Endometrium (tissue), 2 donors: Measurements from ENCODE around the gene POLG.

Experiments
- FAIRE-seq: peaks from 2 replicates; lab custom pipeline; 2012; peaks lifted over from hg19 to GRCh38; lab: Jason Lieb, UNC
- donor health status: control.
- donor health status: control.

Gene POLG

DNA sequence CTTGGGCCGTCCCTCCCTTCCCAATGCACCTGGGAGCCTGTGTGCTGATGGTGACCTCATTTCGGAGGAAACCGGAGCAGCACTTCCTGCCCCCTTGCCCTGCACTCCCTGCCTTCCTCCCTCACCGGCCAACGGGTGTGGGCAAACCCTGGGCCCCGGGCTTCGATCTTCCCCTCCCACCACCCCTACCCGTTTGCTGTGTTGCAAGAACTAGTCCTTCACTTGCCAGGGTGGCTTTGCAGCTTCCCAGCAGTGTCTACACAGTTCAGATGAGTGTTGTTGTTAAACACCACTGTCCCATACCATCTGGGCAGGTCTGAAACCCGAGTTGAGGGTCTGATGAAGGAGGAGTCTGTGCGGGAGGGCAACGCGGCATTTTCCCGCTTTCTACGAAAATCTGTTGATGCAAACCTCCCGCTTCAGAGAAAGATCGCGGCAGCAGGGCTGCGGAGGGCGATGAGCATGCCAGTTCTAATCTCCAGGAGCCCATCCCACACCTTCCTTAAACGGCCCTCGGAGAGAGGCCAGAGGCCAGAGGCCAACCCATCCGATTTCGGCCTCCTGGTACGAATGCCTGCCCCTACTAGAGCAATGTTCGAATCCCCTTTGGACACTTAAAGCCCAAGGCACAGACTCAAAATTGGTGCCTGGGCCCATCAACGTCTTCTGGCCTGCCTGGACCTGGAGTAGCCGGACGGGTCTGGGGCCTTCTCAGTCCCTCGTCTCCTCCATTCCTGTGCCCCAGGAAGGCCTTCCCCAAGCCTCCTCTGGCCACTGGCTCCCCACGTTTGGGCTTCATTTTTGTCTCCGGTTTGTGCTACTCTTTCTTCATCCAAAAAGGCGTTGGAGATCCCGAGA is 35.7 kb upstream of the POLG start:
- no peak for FAIRE-seq

DNA sequence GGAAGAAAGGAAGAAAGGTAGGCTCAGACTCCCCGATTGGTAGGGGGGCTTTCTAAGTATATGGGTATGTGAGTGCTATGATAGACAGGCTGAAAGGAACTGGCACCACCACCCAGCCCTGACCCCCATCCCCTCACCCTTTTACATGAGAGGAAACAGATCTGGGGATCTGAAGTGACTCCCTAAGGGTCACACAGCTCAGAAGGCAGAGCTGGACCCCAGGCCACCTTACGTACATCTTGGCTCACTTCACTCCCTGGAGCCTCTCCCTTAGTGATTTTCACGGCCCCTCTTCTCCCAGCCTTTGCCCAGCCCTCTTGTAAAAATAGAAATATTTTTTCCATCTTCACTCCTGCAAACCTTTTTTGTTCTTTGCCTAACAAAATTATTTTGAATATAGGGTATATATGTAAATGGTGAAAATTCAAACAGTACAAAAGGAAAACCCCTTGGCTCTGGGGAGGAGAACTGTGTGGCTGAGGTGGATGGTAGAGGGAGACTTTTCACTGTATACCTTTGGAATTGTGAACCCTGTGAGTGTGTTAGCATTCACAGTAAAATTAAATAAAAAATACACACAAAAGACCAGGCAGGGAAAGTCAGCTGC is 34.8 kb upstream of the POLG start:
- FAIRE-seq, result no peak

- FAIRE-seq, result no peak
Observed at GRCh38 chr15:89368566-89369223, 34.1 kb upstream of the POLG start.

GRCh38 chr15:89367485-89368451 is 33.1 kb upstream of the POLG start:
- no peak for FAIRE-seq

GRCh38 chr15:89366656-89367393 is 32.2 kb upstream of the POLG start:
- FAIRE-seq, result no peak

GRCh38 chr15:89365462-89366065 is 30.9 kb upstream of the POLG start:
- no peak for FAIRE-seq

GRCh38 chr15:89364741-89365450 is 30.3 kb upstream of the POLG start:
- no peak for FAIRE-seq

- FAIRE-seq, result no peak
Observed at GRCh38 chr15:89364341-89364740, 29.7 kb upstream of the POLG start.

GRCh38 chr15:89363770-89364169 is 29.1 kb upstream of the POLG start:
- FAIRE-seq, result no peak

- no peak for FAIRE-seq
Observed at GRCh38 chr15:89363133-89363532, 28.5 kb upstream of the POLG start.

DNA sequence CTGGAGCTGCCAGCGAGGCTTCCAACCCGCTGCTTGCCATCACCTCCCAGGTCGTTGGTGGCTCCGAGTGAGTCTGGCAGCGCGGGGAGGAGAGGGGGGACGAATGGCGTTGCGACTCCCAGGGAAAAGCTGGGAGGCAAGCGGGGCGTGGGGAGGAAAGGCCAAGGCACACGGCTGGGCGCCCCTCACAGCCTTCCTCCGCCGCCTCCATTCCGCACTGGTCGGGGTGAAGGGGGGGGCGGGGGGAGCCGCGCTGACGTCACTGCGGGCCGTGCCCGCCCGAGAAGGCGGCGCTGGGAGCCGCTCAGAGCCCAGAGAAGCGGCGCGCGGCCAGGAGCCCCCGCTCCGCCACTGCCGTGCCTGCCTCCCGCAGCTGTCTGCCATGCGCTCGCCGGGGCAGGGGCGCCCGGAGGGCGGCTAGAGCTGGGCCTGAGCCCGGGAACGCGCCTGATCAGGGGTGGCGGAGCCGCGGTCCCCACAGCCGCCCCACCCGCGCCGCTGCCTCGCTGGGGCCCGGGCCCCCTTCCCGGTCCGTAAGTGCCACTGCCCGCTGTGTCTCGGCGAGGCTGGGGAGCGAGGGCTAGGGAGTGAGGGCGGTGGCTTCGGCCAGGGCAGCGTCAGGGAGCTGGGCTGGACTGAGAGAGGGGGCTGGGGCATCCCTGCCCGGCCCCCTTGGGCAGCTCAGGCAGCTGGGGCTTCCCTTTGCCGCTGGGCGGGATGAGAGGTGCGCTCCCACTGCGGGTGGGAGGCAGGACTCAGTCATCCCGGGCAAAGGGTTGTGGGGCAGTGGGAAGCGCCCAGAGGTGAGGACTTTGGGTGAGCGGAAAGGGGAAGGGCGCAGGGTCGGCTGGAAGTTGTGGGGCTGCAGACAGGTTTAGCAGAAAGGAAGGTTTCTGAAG is 27.8 kb upstream of the POLG start:
- FAIRE-seq, result no peak

- no peak for FAIRE-seq
Observed at GRCh38 chr15:89361451-89362202, 27.0 kb upstream of the POLG start.

DNA sequence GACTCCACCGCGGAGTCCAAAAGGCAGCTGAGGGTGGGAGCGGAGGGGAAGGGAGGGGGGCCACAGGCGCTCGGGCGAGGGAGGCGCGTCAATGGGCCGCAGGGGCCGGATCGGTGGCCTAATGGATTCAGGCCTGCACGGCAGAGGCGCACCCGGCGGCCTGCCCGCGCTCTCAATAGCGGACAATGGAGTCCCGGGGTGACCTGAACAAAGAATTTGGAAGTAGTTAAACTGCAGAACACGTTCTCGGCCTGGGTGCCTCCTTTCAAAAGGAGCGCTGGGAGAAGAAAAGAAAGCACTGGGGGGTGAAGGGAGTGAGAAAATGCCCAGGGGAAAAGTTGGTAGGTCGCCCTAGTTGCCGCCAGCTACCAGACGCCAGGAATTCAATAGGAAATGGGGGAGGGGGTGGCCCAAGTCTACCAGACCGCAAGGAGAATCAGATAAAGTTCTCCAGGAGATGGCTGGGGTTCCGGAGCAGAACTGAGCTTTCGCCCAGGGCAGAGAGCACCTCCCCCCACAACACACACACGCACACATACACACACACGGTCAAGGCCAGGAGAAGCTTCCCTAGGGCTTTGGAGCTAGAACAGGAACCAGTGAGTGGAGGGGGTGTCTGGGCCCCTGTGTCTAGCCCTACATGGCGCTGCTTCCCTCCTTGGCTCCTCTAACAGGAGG is 25.8 kb upstream of the POLG start:
- no peak for FAIRE-seq

GRCh38 chr15:89359471-89360293 is 25.1 kb upstream of the POLG start:
- no peak for FAIRE-seq

- no peak for FAIRE-seq
Observed at GRCh38 chr15:89358755-89359439, 24.3 kb upstream of the POLG start.

- FAIRE-seq, result no peak
Observed at GRCh38 chr15:89358435-89358754, 23.8 kb upstream of the POLG start.
